H1 (cell line): ENCODE measurements around the gene RSPH9. TPM values are rescaled to one million over a fixed set of nuclear protein-coding genes. Genes with fewer than 3 reads are reported as not detected.

Experiments
- CTCF ChIA-PET: fragments of 300-600 bp; sonication (Branson Sonifier 250); formaldehyde crosslinking; loops from one replicate; lab custom pipeline; 2021; ENCODE audit not compliant: partially characterized antibody; lab: Charles Lee
- POLR2A ChIA-PET: fragments of 300-600 bp; sonication (Branson Sonifier 250); formaldehyde crosslinking; loops from one replicate; lab custom pipeline; 2021; ENCODE audit warnings: inconsistent platforms; ENCODE audit not compliant: partially characterized antibody; lab: Charles Lee
- DNase-seq, 2 experiments: peaks; one replicate each; pipeline versions ENCODE4 v3.0.0 to v3.0.0-alpha.2; 2010 to 2022; ENCODE audit warnings: low spot score in 2 of 2, low read depth in 1 of 2, mixed read lengths in 1 of 2
- FAIRE-seq: peaks from 2 replicates; lab custom pipeline; 2011; peaks lifted over from hg19 to GRCh38; lab: Jason Lieb, UNC
- H2AFZ ChIP-seq: 2 replicates; pipeline ENCODE4 v1.8.1; 2012; ENCODE audit warnings: low read length, inconsistent platforms
- H2AK5ac ChIP-seq: 2 replicates; pipeline ENCODE4 v1.6.1; 2013; ENCODE audit warnings: low read depth, low read length
- H2BK120ac ChIP-seq: replicated peaks from 2 replicates; pipeline ENCODE3; 2013; ENCODE audit warnings: low read depth, low read length, inconsistent platforms
- H2BK12ac ChIP-seq: 2 replicates; pipeline ENCODE4 v1.6.1; 2013; ENCODE audit warnings: low read depth, low read length
- H2BK15ac ChIP-seq: 2 replicates; pipeline ENCODE4 v1.6.1; 2013; ENCODE audit warnings: low read length
- H2BK20ac ChIP-seq: 2 replicates; pipeline ENCODE4 v1.6.1; 2013; ENCODE audit warnings: low read length
- H2BK5ac ChIP-seq: 2 replicates; pipeline ENCODE4 v1.6.1; 2013; ENCODE audit warnings: low read depth, low read length
- H3K14ac ChIP-seq: 2 replicates; pipeline ENCODE4 v1.6.1; 2013; ENCODE audit warnings: inconsistent platforms; ENCODE audit not compliant: insufficient read length
- H3K18ac ChIP-seq: 2 replicates; pipeline ENCODE4 v1.6.1; 2013; ENCODE audit warnings: low read length; ENCODE audit errors: extremely low read depth
- H3K23ac ChIP-seq: 2 replicates; pipeline ENCODE4 v1.6.1; 2013; ENCODE audit warnings: inconsistent platforms; ENCODE audit not compliant: insufficient read length
- H3K23me2 ChIP-seq: 2 replicates; pipeline ENCODE4 v1.6.1; 2013; ENCODE audit warnings: low read depth, low read length
- H3K27ac ChIP-seq: 2 replicates; pipeline ENCODE4 v1.6.1; 2011; ENCODE audit warnings: low read depth, low read length, inconsistent platforms
- H3K27me3 ChIP-seq, 4 experiments: replicated peaks in 1 of 4; 1 replicate in 1 of 4; 2 replicates in 3 of 4; pipeline versions ENCODE4 v1.6.1 to v1.8.1; 2011 to 2013; ENCODE audit warnings: low read length in 3 of 4, mild to moderate bottlenecking in 3 of 4, inconsistent platforms in 2 of 4, mixed read lengths in 2 of 4, moderate library complexity in 1 of 4; ENCODE audit not compliant: control insufficient read depth in 3 of 4, insufficient read depth in 3 of 4; ENCODE audit errors: extremely low read depth in 1 of 4
- H3K36me3 ChIP-seq, 4 experiments: 2 replicates each; pipeline versions ENCODE4 v1.6.1 to v1.8.1; 2011 to 2013; ENCODE audit warnings: mild to moderate bottlenecking in 4 of 4, low read length in 3 of 4, moderate library complexity in 2 of 4, control low read depth in 1 of 4, inconsistent platforms in 1 of 4; ENCODE audit not compliant: insufficient read depth in 4 of 4, control insufficient read depth in 2 of 4
- H3K4ac ChIP-seq: replicated peaks from 2 replicates; pipeline ENCODE3; 2013; ENCODE audit warnings: low read length, low read depth, mixed read lengths, inconsistent platforms; ENCODE audit not compliant: insufficient read length
- H3K4me1 ChIP-seq, 4 experiments: replicated peaks in 1 of 4; 1 replicate in 1 of 4; 2 replicates in 3 of 4; pipeline versions ENCODE4 v1.6.1 to v1.8.1; 2011 to 2013; ENCODE audit warnings: low read length in 3 of 4, inconsistent platforms in 2 of 4, mixed read lengths in 1 of 4; ENCODE audit not compliant: insufficient read depth in 4 of 4, control insufficient read depth in 3 of 4
- H3K4me2 ChIP-seq, 2 experiments: 2 replicates each; pipeline versions ENCODE4 v1.6.1 to v1.8.1; 2011 to 2013; ENCODE audit warnings: low read depth in 2 of 2, low read length in 2 of 2, control low read depth in 1 of 2, inconsistent platforms in 1 of 2, mild to moderate bottlenecking in 1 of 2; ENCODE audit not compliant: insufficient read depth in 1 of 2
- H3K4me3 ChIP-seq, 4 experiments: fragments of 200-600, 300-600 bp in 1 of 4; sonication (generic), shearing (Covaris generic), sonication (Bioruptor Twin) in 1 of 4; 2 replicates each; pipeline versions ENCODE4 v1.5.1 to v1.8.1; 2011 to 2016; ENCODE audit warnings: low read length in 4 of 4, low read depth in 3 of 4, control low read depth in 2 of 4, inconsistent platforms in 2 of 4, mild to moderate bottlenecking in 2 of 4, mixed read lengths in 1 of 4, moderate library complexity in 1 of 4; ENCODE audit not compliant: insufficient read depth in 2 of 4; ENCODE audit errors: extremely low read depth in 1 of 4
- H3K56ac ChIP-seq: replicated peaks from 2 replicates; pipeline ENCODE3; 2013; ENCODE audit warnings: low read depth, mild to moderate bottlenecking, mixed read lengths, low read length, inconsistent platforms; ENCODE audit not compliant: insufficient read length
- H3K79me1 ChIP-seq: 2 replicates; pipeline ENCODE4 v1.6.1; 2013; ENCODE audit warnings: low read depth, low read length, control low read depth
- H3K79me2 ChIP-seq, 2 experiments: 2 replicates each; pipeline versions ENCODE4 v1.6.1 to v1.8.1; 2012 to 2013; ENCODE audit warnings: low read length in 2 of 2, mild to moderate bottlenecking in 2 of 2, inconsistent platforms in 1 of 2; ENCODE audit not compliant: insufficient read depth in 2 of 2, control insufficient read depth in 1 of 2
- H3K9ac ChIP-seq, 4 experiments: replicated peaks in 1 of 4; 1 replicate in 1 of 4; 2 replicates in 3 of 4; pipeline versions ENCODE4 v1.6.1 to v1.8.1; 2011 to 2013; ENCODE audit warnings: low read depth in 3 of 4, low read length in 3 of 4, control low read depth in 2 of 4, mild to moderate bottlenecking in 2 of 4, moderate library complexity in 2 of 4, inconsistent platforms in 1 of 4; ENCODE audit errors: extremely low read depth in 1 of 4
- H3K9me3 ChIP-seq, 2 experiments: 2 replicates each; pipeline versions ENCODE4 v1.6.1 to v1.8.1; 2012 to 2013; ENCODE audit warnings: mild to moderate bottlenecking in 2 of 2, moderate library complexity in 2 of 2, control low read depth in 1 of 2, inconsistent platforms in 1 of 2, low read depth in 1 of 2, low read length in 1 of 2, mixed read lengths in 1 of 2; ENCODE audit not compliant: insufficient read depth in 2 of 2
- H4K20me1 ChIP-seq, 2 experiments: replicated peaks in 1 of 2; 2 replicates each; pipeline versions ENCODE3 to v1.8.1; 2011 to 2013; ENCODE audit warnings: inconsistent platforms in 2 of 2, low read length in 2 of 2, mild to moderate bottlenecking in 1 of 2; ENCODE audit not compliant: insufficient read depth in 2 of 2, control insufficient read depth in 1 of 2
- H4K5ac ChIP-seq: 2 replicates; pipeline ENCODE4 v1.6.1; 2013; ENCODE audit warnings: low read length, low read depth, mixed read lengths, inconsistent platforms; ENCODE audit not compliant: insufficient read length
- H4K8ac ChIP-seq: 2 replicates; pipeline ENCODE4 v1.8.0; 2013; ENCODE audit warnings: mild to moderate bottlenecking, moderate library complexity, low read length, inconsistent platforms; ENCODE audit not compliant: insufficient read depth; ENCODE audit errors: extremely low read depth
- H4K91ac ChIP-seq: replicated peaks from 2 replicates; pipeline ENCODE3; 2013; ENCODE audit warnings: low read length, mixed read lengths, inconsistent platforms; ENCODE audit not compliant: insufficient read length
- ASH2L ChIP-seq: fragments of 200-600, 300-600 bp; sonication (generic); IDR thresholded peaks from one replicate; pipeline ENCODE4 v1.7.1; 2017; ENCODE audit warnings: low read length
- EGR1 ChIP-seq: IDR thresholded peaks from 2 replicates; pipeline ENCODE4 v1.6.1; 2011; ENCODE audit warnings: low read depth, low read length, borderline replicate concordance
- FOSL1 ChIP-seq: IDR thresholded peaks from 2 replicates; pipeline ENCODE4 v1.6.1; 2011; ENCODE audit warnings: mild to moderate bottlenecking, low read depth, low read length, moderate library complexity; ENCODE audit not compliant: insufficient read depth
- HDAC2 ChIP-seq, 2 experiments: fragments of 300-600 bp in 1 of 2; sonication (generic) in 1 of 2; IDR thresholded peaks; 2 replicates each; pipeline ENCODE4 v1.6.1; 2011 to 2012; ENCODE audit warnings: low read depth in 2 of 2, low read length in 2 of 2, mild to moderate bottlenecking in 2 of 2, moderate library complexity in 2 of 2, borderline replicate concordance in 1 of 2, inconsistent platforms in 1 of 2
- JUN ChIP-seq: IDR thresholded peaks from 2 replicates; pipeline ENCODE4 v1.6.1; 2011; ENCODE audit warnings: low read depth, mild to moderate bottlenecking, improper control_type of control experiment, low read length
- MAFK ChIP-seq: IDR thresholded peaks from 2 replicates; pipeline ENCODE4 v1.6.1; 2012; ENCODE audit warnings: low read depth, mild to moderate bottlenecking, improper control_type of control experiment, low read length
- RAD21 ChIP-seq, 2 experiments: IDR thresholded peaks in 1 of 2; conservative IDR thresholded peaks in 1 of 2; 2 replicates each; pipeline ENCODE4 v1.6.1; 2011; ENCODE audit warnings: low read depth in 2 of 2, low read length in 2 of 2, improper control_type of control experiment in 1 of 2, inconsistent platforms in 1 of 2, mild to moderate bottlenecking in 1 of 2, moderate library complexity in 1 of 2
- SP1 ChIP-seq: IDR thresholded peaks from 2 replicates; pipeline ENCODE4 v1.6.1; 2011; ENCODE audit warnings: low read depth, low read length
- SUZ12 ChIP-seq: fragments of 200-600 bp; sonication (generic); IDR thresholded peaks from 2 replicates; pipeline ENCODE4 v1.6.1; 2012; ENCODE audit warnings: mild to moderate bottlenecking, inconsistent platforms, low read length, moderate library complexity, mixed read lengths
- TAF1 ChIP-seq: IDR thresholded peaks from 2 replicates; pipeline ENCODE4 v1.6.1; 2011; ENCODE audit warnings: mild to moderate bottlenecking, low read depth, low read length
- TCF12 ChIP-seq: IDR thresholded peaks from 2 replicates; pipeline ENCODE4 v1.6.1; 2011; ENCODE audit warnings: low read depth, mild to moderate bottlenecking, low read length
- TEAD4 ChIP-seq: IDR thresholded peaks from 2 replicates; pipeline ENCODE4 v1.6.1; 2012; ENCODE audit warnings: low read depth, low read length, inconsistent platforms, mixed read lengths
- WGBS, 2 experiments: shearing (Covaris generic) in 1 of 2; methylation state at CpG; one replicate each; pipeline versions ENCODE4 v1.1.6 to v1.1.7; 2013 to 2015; ENCODE audit warnings: low lambda C conversion rate in 2 of 2, mixed read lengths in 2 of 2, inconsistent platforms in 1 of 2, low coverage in 1 of 2, missing lambda C conversion rate in 1 of 2; ENCODE audit not compliant: insufficient replicate concordance in 2 of 2, insufficient coverage in 1 of 2, insufficient read length in 1 of 2; ENCODE audit errors: extremely low coverage in 1 of 2, missing lambda C conversion rate in 1 of 2; 5-methylcytosine and 5-hydroxymethylcytosine counted together
- polyA plus RNA-seq, 7 experiments: library from polyadenylated mRNA; depleted of rRNA in 3 of 7; stranded (reverse) in 5 of 7; unstranded in 2 of 7; fragments of >200 nt in 5 of 7; fragments of 200-250 nt in 2 of 7; gene quantifications; 1 replicate in 5 of 7; 2 replicates in 1 of 7; 4 replicates in 1 of 7; pipeline versions ENCODE4 v1.2.1 to v1.2.3, GENCODE V29; 2011 to 2013; ENCODE audit warnings: missing spikeins in 2 of 7, mixed read lengths in 2 of 7
- total RNA-seq: library from RNA; stranded (reverse); fragmentation: NEBNext Ultra II Directional; extraction: Animal tissue kit (Norgen Biotek cat#: 25700); gene quantifications from 2 replicates; pipeline ENCODE4 v1.2.1, GENCODE V29; 2021

RSPH9 gene
- total and polyA plus RNA-seq, 2 of the 8 experiments (the other 6 are each of a cell fraction or from before 2014, with no cell fraction given), result 0.15 to 0.23 TPM

DNA sequence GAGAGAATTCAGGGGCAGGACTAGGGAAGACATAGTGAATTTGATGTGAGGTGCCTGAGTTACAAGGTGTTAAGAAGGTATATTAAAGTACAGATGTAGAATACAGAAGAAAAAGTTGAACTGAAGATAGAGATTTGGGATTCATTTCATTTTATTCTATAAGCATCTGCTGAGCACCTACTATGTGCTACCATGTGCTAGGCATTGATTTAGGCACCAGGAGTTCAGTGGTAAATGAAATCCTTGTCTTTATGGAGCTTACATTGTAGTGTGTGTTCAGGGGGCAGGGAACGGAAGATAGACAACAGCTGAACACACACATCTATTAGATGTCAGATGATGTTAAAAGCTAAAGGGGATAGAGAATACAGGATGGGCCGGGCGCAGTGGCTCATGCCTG is 2.8 kb downstream of the RSPH9 start:
- H4K5ac ChIP-seq, result no peak overlapping the region
- H3K14ac ChIP-seq, result no peak overlapping the region
- no peak overlapping the region for H3K9ac ChIP-seq
- no peak overlapping the region for H3K4me3 ChIP-seq
- H3K56ac ChIP-seq, result no peak overlapping the region
- H3K23ac ChIP-seq, result no peak overlapping the region
- H2BK5ac ChIP-seq, result no peak overlapping the region
- H4K20me1 ChIP-seq, result no peaks in the 10 kb centered on the region
- no peak for DNase-seq
- H3K27me3 ChIP-seq, result no peaks in the 10 kb centered on the region
- no peak for FAIRE-seq
- 91% methylated on average over 3 of the region's 3 CpGs; no CpG with 5 or more reads in 1 of the 2 experiments for WGBS, 2 experiments
- no peak overlapping the region for H2AK5ac ChIP-seq
- no peaks in the 10 kb centered on the region for H3K9me3 ChIP-seq
- H3K79me2 ChIP-seq, result no peaks in the 10 kb centered on the region
- H2BK20ac ChIP-seq, result no peak overlapping the region
- ChIA-PET POLR2A (interaction anchor here (1.0 to 5.6 kb wide), 2 partner anchors 21 to 39 kb away, joined by 3 to 33 read pairs; no protein-coding TSS in a partner anchor), CTCF (interaction anchor here (0.7 to 4.5 kb wide), 5 partner anchors 20 to 114 kb away, joined by 3 to 35 read pairs (median 4); no protein-coding TSS in a partner anchor)
- H3K18ac ChIP-seq, result no peak overlapping the region
- no peak overlapping the region for H4K8ac ChIP-seq
- no peak overlapping the region for H3K27ac ChIP-seq
- H4K91ac ChIP-seq, result no peak overlapping the region
- no peak overlapping the region for H2BK12ac ChIP-seq
- H3K4me1 ChIP-seq, result no peaks in the 10 kb centered on the region; a peak in 1 of 7 replicates
- no peak overlapping the region for H3K4ac ChIP-seq
- H2BK15ac ChIP-seq, result no peak overlapping the region
- H3K79me1 ChIP-seq, result no peaks in the 10 kb centered on the region
- no peak overlapping the region for H2AFZ ChIP-seq
- H3K36me3 ChIP-seq, result no peaks in the 10 kb centered on the region
- no peak overlapping the region for H2BK120ac ChIP-seq
- peaks cover 3% of the 10 kb centered on the region; the same call in 1 of the 2 replicates for H3K23me2 ChIP-seq
- H3K4me2 ChIP-seq, result no peak overlapping the region
- TF ChIP-seq SUZ12, result no peak
- no peak for TF ChIP-seq TEAD4
- no peak for TF ChIP-seq JUN
- TF ChIP-seq ASH2L, result no peak
- no peak for TF ChIP-seq TCF12
- TF ChIP-seq FOSL1, result no peak
- TF ChIP-seq HDAC2 (IDR thresholded peaks at IDR 0.05; ENCODE audit: borderline replicate concordance in 1 of 2, low read depth in 2 of 2, low read length in 2 of 2), result no peak
- TF ChIP-seq MAFK, result no peak
- TF ChIP-seq RAD21 (IDR thresholded peaks at IDR 0.05 in 1 of 2, conservative IDR thresholded peaks at IDR 0.05 in 1 of 2; ENCODE audit: low read depth in 2 of 2, low read length in 2 of 2), result no peak
- no peak for TF ChIP-seq EGR1
- TF ChIP-seq TAF1, result no peak
- TF ChIP-seq SP1, result no peak
